Ovary (tissue), 9 donors: Measurements from ENCODE around the gene INHA. TPM values are rescaled to one million over a fixed set of nuclear protein-coding genes. Genes with fewer than 3 reads are reported as not detected.

Experiments
- DNase-seq, 5 donors: peaks; one replicate each; pipeline ENCODE4 v3.0.0-alpha.2; 2019 to 2020
- H3K27ac ChIP-seq, 2 donors: fragments of 200-600 bp; one replicate each; pipeline versions ENCODE4 v1.5.1 to v1.8.0; 2019 to 2022
- H3K27me3 ChIP-seq: fragments of 200-600 bp; one replicate; pipeline ENCODE4 v1.8.0; 2022
- H3K36me3 ChIP-seq: fragments of 200-600 bp; sonication (generic); one replicate; pipeline ENCODE4 v1.5.1; 2019
- H3K4me1 ChIP-seq: one replicate; pipeline ENCODE4 v1.8.1; 2013; ENCODE audit warnings: mild to moderate bottlenecking, moderate library complexity; ENCODE audit not compliant: insufficient read depth
- H3K4me3 ChIP-seq: fragments of 200-600 bp; sonication (generic); one replicate; pipeline ENCODE4 v1.5.1; 2017
- H3K9me3 ChIP-seq, 2 donors: fragments of 200-600 bp in 1 of 2; sonication (generic) in 1 of 2; one replicate each; pipeline versions ENCODE4 v1.5.1 to v1.8.1; 2013 to 2019; ENCODE audit warnings: mild to moderate bottlenecking in 1 of 2, moderate library complexity in 1 of 2
- CTCF ChIP-seq, 3 donors: fragments of 450-650 bp in 2 of 3; fragments of 200-600 bp in 1 of 3; IDR thresholded peaks; one replicate each; pipeline versions ENCODE4 v1.5.1 to v1.8.0; 2016 to 2022; ENCODE audit warnings: antibody characterized with exemption in 3 of 3, mild to moderate bottlenecking in 1 of 3
- EP300 ChIP-seq: sonication (generic); formaldehyde crosslinking; IDR thresholded peaks from one replicate; pipeline ENCODE4 v1.6.1; 2017; ENCODE audit warnings: antibody characterized with exemption
- POLR2A ChIP-seq: fragments of 450-650 bp; IDR thresholded peaks from one replicate; pipeline ENCODE4 v1.6.1; 2017; ENCODE audit warnings: antibody characterized with exemption, mild to moderate bottlenecking, moderate library complexity
- WGBS, 3 donors: extraction: QIAGEN DNeasy Blood & Tissue Kit in 1 of 3; methylation state at CpG; one replicate each; pipeline versions ENCODE4 v1.1.5 to v1.1.7; 2013 to 2017; 5-methylcytosine and 5-hydroxymethylcytosine counted together
- intact Hi-C, 4 donors: fragments of 100-400 bp; cut with DNase I; formaldehyde crosslinking; loops; one replicate each; pipeline versions ENCODE4 v1.11.0 to v1.15.1; 2022 to 2023
- polyA plus RNA-seq, 2 donors: library from polyadenylated mRNA; stranded (reverse); fragments of 200-250 nt in 1 of 2; fragments of 350-450 nt in 1 of 2; fragmentation: Illumina TruSeq in 1 of 2; extraction: RNeasy Lipid Tissue Mini Kit (QIAGEN cat#74804) in 1 of 2; gene quantifications; one replicate each; pipeline ENCODE4 v1.2.3, GENCODE V29; 2013 to 2014
- total RNA-seq, 7 donors: library from RNA; depleted of rRNA in 2 of 7; stranded (reverse); fragments of >200 nt in 2 of 7; fragmentation: NEBNext Ultra II Directional in 3 of 7; extraction: Animal tissue kit (Norgen Biotek cat#: 25700) in 3 of 7; gene quantifications; one replicate each; pipeline versions ENCODE4 v1.1.0 to v1.2.4, GENCODE V29; 2016 to 2023
- donor health status: DM: no; HTN: no; CAD: no; lungs with moderate emphysema.
- donor health status: DM: no; HTN: no; CAD: no.
- donor health status: Bipolar disorder and iron deficiency.
- donor health status: DM: yes; HTN: yes; CAD: no.
- donor health status: DM: no; HTN: no; CAD: no.
- donor health status: DM: yes; HTN: yes; CAD: no.

INHA gene
- total and polyA plus RNA-seq, 9 donors, result 38.4 to 165 (median 79.4) TPM

- Histone ChIP-seq H3K36me3 (no peaks in the 10 kb centered on the region), H3K27ac (peak overlapping the region; percentile 95 to 97), H3K4me1 (peaks cover 5% of the 10 kb centered on the region), H3K27me3 (no peaks in the 10 kb centered on the region), H3K9me3 (no peaks in the 10 kb centered on the region), H3K4me3 (no peak overlapping the region)
- no peak for DNase-seq
- intact Hi-C loops, result loop anchor here in 1 of 4 donors (5.0 kb wide), 1 partner anchor 73 kb away; no protein-coding TSS in a partner anchor
- WGBS, 3 donors, result 62 to 89% (median 75%) methylated on average over 6 of the region's 6 CpGs
- no peak for TF ChIP-seq POLR2A
- TF ChIP-seq CTCF (IDR thresholded peaks at IDR 0.05), result no peak
- no peak for TF ChIP-seq EP300
These were observed 3.1 kb upstream of the INHA start for GRCh38 chr2:219569041-219569440.

- no peaks in the 10 kb centered on the region for H3K27me3 ChIP-seq
- H3K27ac ChIP-seq, result peak overlapping the region; percentile 95 to 97
- intact Hi-C loops, result loop anchor here in 2 of 4 donors (5.0 kb wide), 3 partner anchors 38 to 73 kb away; partner anchors contain the start of gene SLC4A3 (in 1 of the 2)
- no peak for DNase-seq
- peaks cover 5% of the 10 kb centered on the region for H3K4me1 ChIP-seq
- no peaks in the 10 kb centered on the region for H3K36me3 ChIP-seq
- TF ChIP-seq POLR2A (no peak), CTCF (IDR thresholded peaks at IDR 0.05) (no peak), EP300 (no peak)
- H3K4me3 ChIP-seq, result peak overlapping the region; percentile 65
- H3K9me3 ChIP-seq, result no peaks in the 10 kb centered on the region
- 49 to 66% (median 54%) methylated on average over 6 of the region's 6 CpGs for WGBS, 3 donors
These were observed 2.5 kb upstream of the INHA start for GRCh38 chr2:219569635-219570034.

- H3K4me3 ChIP-seq, result peak overlapping the region; percentile 65
- intact Hi-C loops, result loop anchor here in 2 of 4 donors (5.0 kb wide), 3 partner anchors 37 to 72 kb away; partner anchors contain the start of gene SLC4A3 (in 1 of the 2)
- no peaks in the 10 kb centered on the region for H3K27me3 ChIP-seq
- peak in 4 of 5 donors; percentile 58 to 75 (median 64) for DNase-seq
- H3K9me3 ChIP-seq, result no peaks in the 10 kb centered on the region
- H3K27ac ChIP-seq, result peak overlapping the region; percentile 95 to 97
- TF ChIP-seq EP300 (no peak), POLR2A (no peak), CTCF (IDR thresholded peaks at IDR 0.05) (no peak)
- H3K36me3 ChIP-seq, result no peaks in the 10 kb centered on the region
- H3K4me1 ChIP-seq, result peaks cover 5% of the 10 kb centered on the region
- WGBS, 3 donors, result 3 to 11% (median 8%) methylated on average over 56 to 95 of the region's 95 CpGs
These were observed 1.8 kb upstream of the INHA start for GRCh38 chr2:219570194-219570923.

GRCh38 chr2:219570924-219571310, 1.2 kb upstream of the INHA start:
- 0 to 1% (median 1%) methylated on average over 30 to 55 of the region's 55 CpGs for WGBS, 3 donors
- intact Hi-C loops, result loop anchor here in 2 of 4 donors (5.0 kb wide), 3 partner anchors 36 to 71 kb away; partner anchors contain the start of gene SLC4A3 (in 1 of the 2)

More at GRCh38 chr2:219570924-219571310, 1.2 kb upstream of the INHA start:
- Histone ChIP-seq H3K27me3 (no peaks in the 10 kb centered on the region), H3K4me3 (peak overlapping the region; percentile 65), H3K4me1 (peaks cover 7% of the 10 kb centered on the region), H3K9me3 (no peaks in the 10 kb centered on the region), H3K27ac (peak overlapping the region; percentile 95 to 97), H3K36me3 (no peaks in the 10 kb centered on the region)
- peak in 3 of 5 donors; percentile 45 to 69 (median 57) for DNase-seq
- TF ChIP-seq CTCF (IDR thresholded peaks at IDR 0.05) (no peak), POLR2A (no peak), EP300 (no peak)
